SJSA1 (cell line): ENCODE data around the gene EID3. TPM values are rescaled to one million over a fixed set of nuclear protein-coding genes. Genes with fewer than 3 reads are reported as not detected.
"Not testable (repeated sequence)": the region's sequence is repeated elsewhere in the genome, so short reads cannot be mapped to it uniquely, and the experiment has no call there.

Experiments
- DNase-seq, 2 experiments: peaks; one replicate each; pipeline ENCODE4 v3.0.0-alpha.2; 2015 to 2020; ENCODE audit warnings: low spot score in 2 of 2, low read depth in 1 of 2
- H3K27ac ChIP-seq: fragments of 250-450 bp; sonication (Bioruptor Pico); 2 replicates; pipeline ENCODE4 v1.5.1; 2020; ENCODE audit warnings: mild to moderate bottlenecking, moderate library complexity
- H3K27me3 ChIP-seq: fragments of 250-450 bp; sonication (Bioruptor Pico); replicated peaks from 2 replicates; pipeline ENCODE4 v1.5.1; 2020; ENCODE audit warnings: mild to moderate bottlenecking, moderate library complexity
- H3K36me3 ChIP-seq: fragments of 250-450 bp; sonication (Bioruptor Pico); 2 replicates; pipeline ENCODE4 v1.5.1; 2020; ENCODE audit warnings: mild to moderate bottlenecking
- H3K4me1 ChIP-seq: fragments of 250-450 bp; sonication (Bioruptor Pico); replicated peaks from 2 replicates; pipeline ENCODE4 v1.6.1; 2021; ENCODE audit warnings: mild to moderate bottlenecking
- H3K4me3 ChIP-seq: fragments of 250-450 bp; sonication (Bioruptor Pico); 2 replicates; pipeline ENCODE4 v1.5.1; 2020; ENCODE audit warnings: mild to moderate bottlenecking
- H3K9me3 ChIP-seq: fragments of 250-450 bp; sonication (Bioruptor Pico); replicated peaks from 2 replicates; pipeline ENCODE4 v1.5.1; 2020; ENCODE audit warnings: mild to moderate bottlenecking
- total RNA-seq: library from RNA; depleted of rRNA; stranded (reverse); fragments of >200 nt; shearing (Covaris generic); gene quantifications from 2 replicates; pipeline ENCODE4 v1.2.3, GENCODE V29; 2014

The EID3 gene
- total RNA-seq, 1 experiment from 2014 or later: 2.1 TPM

DNA sequence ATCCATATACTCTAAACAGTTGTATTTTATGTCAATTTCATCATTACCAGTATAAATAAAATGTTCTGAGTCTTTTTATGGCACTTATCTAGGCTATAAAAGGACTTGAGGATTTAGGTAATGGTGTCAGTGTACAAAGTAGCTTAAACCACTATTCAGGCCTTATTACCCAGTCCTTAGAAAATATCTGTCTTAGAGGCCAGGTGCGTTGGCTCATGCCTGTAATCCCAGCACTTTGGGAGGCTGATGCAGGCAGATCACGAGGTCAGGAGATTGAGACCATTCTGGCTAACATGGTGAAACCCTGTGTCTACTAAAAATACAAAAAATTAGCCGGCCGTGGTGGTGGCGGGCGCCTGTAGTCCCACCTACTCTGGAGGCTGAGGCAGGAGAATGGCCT, 24.7 kb downstream of the EID3 start:
- H3K4me1 ChIP-seq, H3K27me3 ChIP-seq: not testable (repeated sequence)
- peaks cover 90% of the 10 kb centered on the region for H3K36me3 ChIP-seq

GRCh38 chr12:104328790-104329189, 25.3 kb downstream of the EID3 start:
- DNase-seq: no peak
- no peaks in the 10 kb centered on the region for H3K27me3 ChIP-seq
- H3K4me3 ChIP-seq: no peak overlapping the region
- H3K36me3 ChIP-seq: peaks cover 94% of the 10 kb centered on the region
- no peaks in the 10 kb centered on the region for H3K9me3 ChIP-seq
- H3K4me1 ChIP-seq: no peaks in the 10 kb centered on the region
- no peak overlapping the region for H3K27ac ChIP-seq

More for the DNA sequence above, 24.7 kb downstream of the EID3 start:
- H3K27ac ChIP-seq, DNase-seq, H3K9me3 ChIP-seq, H3K4me3 ChIP-seq: not testable (repeated sequence)

DNA sequence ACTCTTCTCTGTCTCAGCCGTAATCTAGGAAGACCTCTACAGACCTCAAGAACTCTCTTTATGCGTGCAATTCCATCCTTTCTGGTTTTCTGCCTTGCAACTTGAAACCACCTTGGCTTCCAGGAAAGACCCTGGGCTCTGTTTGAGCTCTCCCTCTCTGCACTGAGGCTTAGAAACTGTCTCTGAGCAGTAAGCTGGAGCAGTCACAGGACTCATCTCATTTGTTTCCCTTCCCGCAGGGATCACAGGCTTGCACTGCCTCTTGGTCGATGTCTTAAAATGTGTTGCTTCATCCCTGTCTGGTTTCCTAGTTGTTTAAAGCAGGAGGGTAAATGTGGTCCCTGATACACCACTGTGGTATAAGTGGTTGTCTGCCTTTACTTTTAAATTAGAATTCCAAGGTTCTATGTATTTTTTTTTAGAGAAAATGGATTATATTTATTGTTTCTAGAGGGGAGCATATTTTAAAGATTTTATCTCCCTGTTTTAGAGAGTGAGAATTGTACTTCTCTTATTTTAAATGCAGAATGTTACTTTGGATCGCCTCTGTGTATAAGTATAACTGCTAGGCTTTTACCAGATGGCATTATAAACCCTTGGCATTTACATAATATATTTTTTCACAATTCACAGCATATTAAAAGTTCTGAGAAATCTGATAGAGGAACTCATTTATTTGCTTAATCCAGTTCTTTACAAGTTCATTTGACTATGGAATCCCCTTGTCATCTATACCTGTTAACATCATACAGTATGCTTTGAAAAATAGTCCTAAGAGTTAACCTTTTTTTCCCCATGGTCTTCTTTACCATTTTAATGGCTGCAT, 26.4 kb downstream of the EID3 start:
- Histone ChIP-seq H3K4me3 (no peak overlapping the region), H3K27me3 (no peaks in the 10 kb centered on the region), H3K36me3 (peaks cover 94% of the 10 kb centered on the region), H3K9me3 (no peaks in the 10 kb centered on the region), H3K27ac (no peak overlapping the region), H3K4me1 (no peaks in the 10 kb centered on the region)
- no peak for DNase-seq

DNA sequence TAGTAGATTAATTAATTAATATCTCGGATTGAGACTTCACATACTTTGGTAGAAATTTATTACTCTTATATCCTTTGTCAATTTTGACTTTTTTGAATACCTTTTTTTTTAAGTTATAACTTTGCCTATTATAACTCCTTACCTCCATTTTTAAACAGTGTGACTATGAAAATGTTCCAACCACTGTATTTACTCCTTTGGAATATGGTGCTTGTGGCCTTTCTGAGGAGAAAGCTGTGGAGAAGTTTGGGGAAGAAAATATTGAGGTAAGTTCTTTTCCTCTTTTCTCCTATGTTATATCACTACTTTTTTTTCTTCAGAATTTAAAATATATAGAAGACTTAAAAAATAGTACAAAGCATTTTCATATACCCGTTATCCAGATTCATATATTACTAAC, 27.8 kb downstream of the EID3 start:
- peaks cover 94% of the 10 kb centered on the region for H3K36me3 ChIP-seq
- DNase-seq: no peak
- no peak overlapping the region for H3K27ac ChIP-seq

DNA sequence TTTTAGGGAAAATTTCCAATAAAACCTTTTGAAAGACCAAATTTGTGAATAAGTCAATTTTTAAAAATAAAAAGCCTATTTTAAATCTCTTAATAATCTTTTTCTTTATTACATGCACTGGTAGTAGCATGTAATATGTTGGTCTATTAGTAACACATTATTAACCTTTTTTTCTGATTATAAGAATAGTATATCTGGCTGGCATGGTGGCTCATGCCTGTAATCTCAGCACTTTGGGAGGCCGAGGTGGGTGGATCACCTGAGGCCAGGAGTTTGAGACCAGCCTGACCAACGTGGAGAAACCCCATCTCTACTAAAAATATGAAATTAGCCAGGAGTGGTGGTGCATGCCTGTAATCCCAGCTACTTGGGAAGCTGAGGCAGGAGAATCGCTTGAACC, 28.7 kb downstream of the EID3 start:
- H3K36me3 ChIP-seq: peaks cover 94% of the 10 kb centered on the region
- not testable (repeated sequence) for H3K27me3 ChIP-seq, H3K9me3 ChIP-seq, H3K4me3 ChIP-seq, DNase-seq, H3K27ac ChIP-seq, H3K4me1 ChIP-seq

More for the DNA sequence above, 27.8 kb downstream of the EID3 start:
- no peaks in the 10 kb centered on the region for H3K9me3 ChIP-seq
- no peak overlapping the region for H3K4me3 ChIP-seq
- H3K4me1 ChIP-seq: no peaks in the 10 kb centered on the region
- no peaks in the 10 kb centered on the region for H3K27me3 ChIP-seq

DNA sequence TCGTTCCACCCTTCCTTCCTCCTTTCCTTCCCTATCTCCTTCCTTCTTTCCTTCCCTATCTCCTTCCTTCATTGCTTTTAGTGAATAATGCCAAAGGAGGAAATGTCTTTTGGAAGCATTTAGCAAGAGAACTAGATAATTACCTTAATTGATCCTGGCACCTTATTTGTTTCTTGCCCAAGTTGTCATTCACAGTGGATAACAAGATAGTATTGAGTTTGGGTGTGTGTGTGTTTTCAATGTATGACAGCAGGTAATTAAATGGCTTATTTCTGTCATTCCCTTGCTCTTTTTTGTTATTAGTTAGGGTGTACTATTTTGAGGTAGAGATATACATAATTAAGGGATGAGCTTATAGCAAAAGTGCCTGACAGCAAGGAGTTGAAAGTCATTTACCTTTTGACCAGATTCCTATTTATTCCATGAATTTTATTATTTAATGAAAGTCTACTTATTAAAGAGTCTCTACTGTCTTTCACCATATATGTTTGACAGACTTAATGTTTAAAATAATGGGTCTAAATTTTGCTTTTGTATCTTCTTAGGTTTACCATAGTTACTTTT, 30.2 kb downstream of the EID3 start:
- H3K27ac ChIP-seq: no peak overlapping the region
- H3K4me1 ChIP-seq: no peaks in the 10 kb centered on the region
- no peaks in the 10 kb centered on the region for H3K27me3 ChIP-seq
- no peak for DNase-seq
- no peaks in the 10 kb centered on the region for H3K9me3 ChIP-seq
- no peak overlapping the region for H3K4me3 ChIP-seq
- peaks cover 94% of the 10 kb centered on the region for H3K36me3 ChIP-seq

- H3K36me3 ChIP-seq: peaks cover 94% of the 10 kb centered on the region
- DNase-seq: no peak
These were observed 31.0 kb downstream of the EID3 start for GRCh38 chr12:104334581-104334980.

DNA sequence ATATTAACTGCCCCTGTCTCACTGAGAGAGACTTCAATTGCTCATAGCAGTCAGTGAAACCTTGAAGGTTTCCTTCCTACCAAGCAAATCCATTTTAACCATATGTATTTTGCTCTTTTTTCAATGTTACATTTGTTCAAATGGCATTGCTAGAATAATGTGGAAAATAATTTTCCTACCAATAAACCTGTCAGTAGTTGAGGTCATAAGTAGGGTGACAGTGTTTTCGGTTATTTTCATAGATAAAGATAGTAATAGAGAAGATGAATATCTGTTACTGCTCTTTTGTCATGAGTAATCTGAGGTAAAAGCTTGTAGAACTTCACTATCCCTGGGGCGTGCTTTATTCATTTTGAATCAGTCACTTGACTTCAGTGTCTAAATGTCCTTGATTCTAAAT, 32.6 kb downstream of the EID3 start:
- Histone ChIP-seq H3K27me3 (no peaks in the 10 kb centered on the region), H3K27ac (no peak overlapping the region), H3K36me3 (peaks cover 97% of the 10 kb centered on the region), H3K4me3 (no peak overlapping the region), H3K9me3 (no peaks in the 10 kb centered on the region), H3K4me1 (no peaks in the 10 kb centered on the region)
- DNase-seq: no peak

More at GRCh38 chr12:104334581-104334980, 31.0 kb downstream of the EID3 start:
- no peaks in the 10 kb centered on the region for H3K4me1 ChIP-seq
- H3K9me3 ChIP-seq: no peaks in the 10 kb centered on the region
- H3K27ac ChIP-seq: no peak overlapping the region
- no peaks in the 10 kb centered on the region for H3K27me3 ChIP-seq
- no peak overlapping the region for H3K4me3 ChIP-seq

- Histone ChIP-seq H3K27ac (no peak overlapping the region), H3K36me3 (peaks cover 97% of the 10 kb centered on the region), H3K4me1 (no peaks in the 10 kb centered on the region), H3K9me3 (no peaks in the 10 kb centered on the region), H3K27me3 (no peaks in the 10 kb centered on the region), H3K4me3 (no peak overlapping the region)
- DNase-seq: no peak
These were observed 33.6 kb downstream of the EID3 start for GRCh38 chr12:104337030-104337558.

GRCh38 chr12:104339663-104340062, 36.1 kb downstream of the EID3 start:
- Histone ChIP-seq H3K9me3 (no peaks in the 10 kb centered on the region), H3K4me1 (no peaks in the 10 kb centered on the region), H3K36me3 (peaks cover 96% of the 10 kb centered on the region), H3K4me3 (no peak overlapping the region), H3K27me3 (no peaks in the 10 kb centered on the region), H3K27ac (no peak overlapping the region)
- DNase-seq: no peak

GRCh38 chr12:104340177-104340576, 36.6 kb downstream of the EID3 start:
- no peak for DNase-seq
- Histone ChIP-seq H3K27ac (no peak overlapping the region), H3K4me3 (no peak overlapping the region), H3K4me1 (no peaks in the 10 kb centered on the region), H3K9me3 (no peaks in the 10 kb centered on the region), H3K27me3 (no peaks in the 10 kb centered on the region), H3K36me3 (peaks cover 96% of the 10 kb centered on the region)

DNA sequence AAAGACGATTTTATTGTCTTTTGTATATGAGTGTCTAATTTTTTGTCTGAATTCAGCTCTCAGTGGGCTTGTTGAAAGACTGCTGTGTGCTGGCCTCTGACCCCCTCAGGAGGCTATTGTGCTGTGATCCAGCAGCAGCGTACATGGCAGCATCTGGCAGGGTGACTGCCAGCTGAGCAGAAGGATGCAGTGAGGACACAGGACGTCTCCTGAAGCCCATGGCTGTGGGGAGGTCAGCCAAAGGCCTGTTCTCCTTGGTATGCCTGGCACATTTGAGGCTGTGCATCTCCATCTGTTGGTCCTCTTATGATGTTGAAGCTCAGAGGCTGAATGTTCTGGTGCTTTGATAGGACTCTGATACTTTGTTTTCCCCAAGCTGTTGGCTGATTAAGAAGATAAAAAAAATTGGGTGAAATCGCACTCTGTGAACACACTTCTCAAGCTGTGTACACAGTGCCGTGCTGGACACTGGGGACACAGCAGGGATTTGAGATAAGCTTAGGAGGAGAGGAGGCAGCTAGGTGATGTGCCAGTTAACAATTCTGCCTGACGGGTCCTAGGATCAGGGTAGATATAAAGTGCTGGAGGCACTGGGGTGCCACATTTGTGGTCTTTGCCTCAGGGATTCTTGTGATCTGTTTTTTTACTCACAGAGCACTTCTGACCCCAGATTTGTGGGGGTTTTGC, 37.5 kb downstream of the EID3 start:
- H3K9me3 ChIP-seq: no peaks in the 10 kb centered on the region
- H3K27me3 ChIP-seq: no peaks in the 10 kb centered on the region
- no peak overlapping the region for H3K27ac ChIP-seq
- H3K4me1 ChIP-seq: no peaks in the 10 kb centered on the region
- DNase-seq: no peak
- H3K36me3 ChIP-seq: peaks cover 93% of the 10 kb centered on the region
- H3K4me3 ChIP-seq: no peak overlapping the region

GRCh38 chr12:104342147-104342546, 38.6 kb downstream of the EID3 start:
- no peak for DNase-seq
- Histone ChIP-seq H3K27me3 (no peaks in the 10 kb centered on the region), H3K27ac (no peak overlapping the region), H3K9me3 (no peaks in the 10 kb centered on the region), H3K4me3 (no peak overlapping the region), H3K4me1 (no peaks in the 10 kb centered on the region), H3K36me3 (peaks cover 91% of the 10 kb centered on the region)
